ENCODE results near the gene NAP1L5.

The NAP1L5 gene

DNA sequence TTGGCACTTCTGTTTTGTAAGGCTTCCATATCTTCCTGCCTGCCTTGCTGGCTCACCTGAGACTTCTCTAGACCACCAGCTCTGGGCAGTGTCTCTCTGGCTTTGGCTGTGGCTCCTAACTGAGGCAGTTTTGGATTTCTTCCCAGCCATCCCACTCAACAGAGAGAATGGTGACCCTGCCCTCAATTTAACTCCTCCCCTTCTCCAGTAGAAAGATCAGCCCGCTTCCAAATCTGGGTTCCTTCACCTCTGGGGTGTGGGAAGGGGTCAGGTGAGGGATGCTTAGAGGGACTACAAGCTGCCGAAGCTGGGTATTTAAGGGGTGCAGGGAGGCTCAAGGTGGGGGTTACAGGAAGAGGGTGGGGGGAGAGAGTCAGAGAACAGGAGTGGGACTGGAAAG, 23.7 kb downstream of the NAP1L5 start:
- H3K27ac ChIP-seq (ENCODE audit: insufficient read depth, low read length, poor library complexity, severe bottlenecking): no peak overlapping the region
- peaks cover 49% of the 10 kb centered on the region for H3K36me3 ChIP-seq (ENCODE audit: control insufficient read depth, insufficient read depth, low read length)
- no peaks in the 10 kb centered on the region for H3K27me3 ChIP-seq (replicated peaks; ENCODE audit: control insufficient read depth, insufficient read depth, low read length, poor library complexity, severe bottlenecking)
- DNase-seq: no peak
- H3K4me1 ChIP-seq (ENCODE audit: control insufficient read depth, insufficient read depth, low read length, poor library complexity, severe bottlenecking): no peaks in the 10 kb centered on the region
- no peaks in the 10 kb centered on the region for H3K9me3 ChIP-seq (ENCODE audit: control insufficient read depth, low read length)
- no peak overlapping the region for H3K4me3 ChIP-seq (ENCODE audit: insufficient read depth, low read depth, low read length, poor library complexity, severe bottlenecking)

DNA sequence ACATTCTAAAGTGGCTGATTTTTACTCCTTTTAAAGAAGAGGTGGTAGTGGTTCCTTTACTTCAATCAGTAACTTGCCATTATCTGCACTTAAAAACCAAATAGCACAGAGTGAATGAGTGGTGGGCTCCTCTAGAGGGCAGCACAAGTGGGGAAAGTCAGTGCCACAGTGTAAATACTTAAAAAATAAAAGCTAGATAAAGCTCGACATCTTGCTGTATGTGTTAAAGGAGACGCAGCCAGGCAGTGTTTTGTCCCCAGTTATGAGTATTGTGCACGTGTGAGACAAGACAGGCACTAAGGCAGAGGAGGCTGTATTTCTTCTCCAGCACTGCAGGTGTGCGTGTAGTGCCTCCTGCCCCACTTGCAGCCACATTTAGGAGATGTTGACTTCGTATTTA, 24.6 kb downstream of the NAP1L5 start:
- Histone ChIP-seq H3K4me1 (ENCODE audit: control insufficient read depth, insufficient read depth, low read length, poor library complexity, severe bottlenecking) (no peaks in the 10 kb centered on the region), H3K27me3 (replicated peaks; ENCODE audit: control insufficient read depth, insufficient read depth, low read length, poor library complexity, severe bottlenecking) (no peaks in the 10 kb centered on the region), H3K9me3 (ENCODE audit: control insufficient read depth, low read length) (no peaks in the 10 kb centered on the region), H3K36me3 (ENCODE audit: control insufficient read depth, insufficient read depth, low read length) (peaks cover 47% of the 10 kb centered on the region), H3K27ac (ENCODE audit: insufficient read depth, low read length, poor library complexity, severe bottlenecking) (no peak overlapping the region), H3K4me3 (ENCODE audit: insufficient read depth, low read depth, low read length, poor library complexity, severe bottlenecking) (no peak overlapping the region)
- DNase-seq: no peak

DNA sequence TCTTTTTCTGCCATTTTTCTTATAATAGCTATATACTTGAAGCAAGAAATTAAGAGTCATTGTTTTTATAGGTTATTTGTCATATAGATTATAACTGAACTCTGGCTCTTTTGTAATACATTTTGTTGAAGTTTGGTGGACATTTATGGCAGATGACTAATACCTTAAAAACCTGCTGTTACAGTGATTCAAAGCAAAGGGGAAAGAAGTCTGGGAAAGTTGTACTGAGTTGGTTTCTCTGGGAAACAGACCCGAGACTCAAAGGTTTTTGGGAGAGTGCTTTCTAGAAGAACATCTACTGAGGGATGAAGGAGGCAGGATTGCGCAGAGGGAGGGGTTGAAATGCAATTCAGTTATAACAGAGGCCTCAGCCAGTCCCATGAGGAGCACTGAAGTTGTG, 35.9 kb downstream of the NAP1L5 start:
- H3K4me3 ChIP-seq (ENCODE audit: insufficient read depth, low read depth, low read length, poor library complexity, severe bottlenecking): no peak overlapping the region
- H3K4me1 ChIP-seq (ENCODE audit: control insufficient read depth, insufficient read depth, low read length, poor library complexity, severe bottlenecking): no peaks in the 10 kb centered on the region
- peaks cover 24% of the 10 kb centered on the region for H3K36me3 ChIP-seq (ENCODE audit: control insufficient read depth, insufficient read depth, low read length)
- no peak for DNase-seq
- no peak overlapping the region for H3K27ac ChIP-seq (ENCODE audit: insufficient read depth, low read length, poor library complexity, severe bottlenecking)
- no peaks in the 10 kb centered on the region for H3K27me3 ChIP-seq (replicated peaks; ENCODE audit: control insufficient read depth, insufficient read depth, low read length, poor library complexity, severe bottlenecking)
- no peaks in the 10 kb centered on the region for H3K9me3 ChIP-seq (ENCODE audit: control insufficient read depth, low read length)

DNA sequence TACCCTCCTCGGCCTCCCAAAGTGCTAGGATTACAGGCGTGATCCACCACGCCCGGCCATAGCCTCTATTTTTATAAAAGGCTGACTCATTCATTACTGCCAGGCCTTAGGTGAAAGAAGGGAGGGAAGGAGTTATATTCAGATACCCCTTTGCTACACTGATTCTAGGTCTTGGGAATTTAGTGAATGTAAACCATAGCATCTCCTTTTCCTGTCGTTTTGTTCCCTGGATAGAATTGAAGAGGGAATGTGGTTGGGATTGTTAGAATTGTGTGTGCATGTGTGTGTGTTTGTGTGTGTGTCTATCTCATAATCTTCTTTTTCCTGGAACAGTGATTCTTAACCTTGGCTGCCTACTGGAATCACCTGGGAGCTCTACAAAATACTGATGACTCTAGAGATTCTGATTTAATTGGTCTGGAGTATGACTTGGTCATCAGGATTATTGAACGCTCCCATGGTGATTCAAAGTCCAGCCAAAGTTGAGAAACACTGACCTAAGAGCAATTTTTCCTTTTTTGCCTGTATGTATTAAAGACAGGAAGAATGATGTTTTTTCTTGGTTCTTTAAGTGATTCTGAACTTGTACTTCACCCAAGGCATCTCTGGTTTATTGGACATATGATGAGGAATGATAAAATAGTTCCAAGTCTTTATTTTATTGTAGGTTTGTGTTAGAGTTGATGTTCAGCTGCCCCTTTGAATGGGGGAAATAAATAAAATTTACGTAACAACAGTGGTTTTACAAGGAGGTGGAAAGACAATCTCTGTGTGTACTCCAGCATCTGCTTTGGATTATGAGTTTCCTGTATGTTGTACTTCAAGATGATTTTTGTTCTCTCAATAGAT, 37.0 kb downstream of the NAP1L5 start:
- H3K4me1 ChIP-seq (ENCODE audit: control insufficient read depth, insufficient read depth, low read length, poor library complexity, severe bottlenecking): no peaks in the 10 kb centered on the region
- no peak for DNase-seq
- no peaks in the 10 kb centered on the region for H3K9me3 ChIP-seq (ENCODE audit: control insufficient read depth, low read length)
- H3K36me3 ChIP-seq (ENCODE audit: control insufficient read depth, insufficient read depth, low read length): peaks cover 27% of the 10 kb centered on the region
- H3K4me3 ChIP-seq (ENCODE audit: insufficient read depth, low read depth, low read length, poor library complexity, severe bottlenecking): no peak overlapping the region
- H3K27me3 ChIP-seq (replicated peaks; ENCODE audit: control insufficient read depth, insufficient read depth, low read length, poor library complexity, severe bottlenecking): no peaks in the 10 kb centered on the region
- no peak overlapping the region for H3K27ac ChIP-seq (ENCODE audit: insufficient read depth, low read length, poor library complexity, severe bottlenecking)

DNA sequence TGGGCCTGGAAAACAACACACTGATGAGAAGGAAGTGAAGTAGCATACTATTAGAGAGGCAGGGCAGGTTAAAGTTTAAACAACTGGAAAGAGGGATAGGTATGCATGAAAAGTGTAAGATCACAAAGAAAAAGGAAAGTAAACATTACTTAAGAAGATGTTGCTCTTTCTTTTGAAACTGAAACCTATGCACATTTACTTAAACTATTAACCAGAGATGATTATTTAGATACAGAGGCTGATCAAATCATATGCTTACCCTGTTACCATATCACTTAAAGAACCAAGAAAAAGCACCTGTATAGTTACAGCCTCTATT, 37.8 kb downstream of the NAP1L5 start:
- H3K4me1 ChIP-seq (ENCODE audit: control insufficient read depth, insufficient read depth, low read length, poor library complexity, severe bottlenecking): no peaks in the 10 kb centered on the region
- no peak overlapping the region for H3K4me3 ChIP-seq (ENCODE audit: insufficient read depth, low read depth, low read length, poor library complexity, severe bottlenecking)
- H3K9me3 ChIP-seq (ENCODE audit: control insufficient read depth, low read length): no peaks in the 10 kb centered on the region
- no peak overlapping the region for H3K27ac ChIP-seq (ENCODE audit: insufficient read depth, low read length, poor library complexity, severe bottlenecking)
- DNase-seq: no peak
- peaks cover 27% of the 10 kb centered on the region for H3K36me3 ChIP-seq (ENCODE audit: control insufficient read depth, insufficient read depth, low read length)
- H3K27me3 ChIP-seq (replicated peaks; ENCODE audit: control insufficient read depth, insufficient read depth, low read length, poor library complexity, severe bottlenecking): no peaks in the 10 kb centered on the region

DNA sequence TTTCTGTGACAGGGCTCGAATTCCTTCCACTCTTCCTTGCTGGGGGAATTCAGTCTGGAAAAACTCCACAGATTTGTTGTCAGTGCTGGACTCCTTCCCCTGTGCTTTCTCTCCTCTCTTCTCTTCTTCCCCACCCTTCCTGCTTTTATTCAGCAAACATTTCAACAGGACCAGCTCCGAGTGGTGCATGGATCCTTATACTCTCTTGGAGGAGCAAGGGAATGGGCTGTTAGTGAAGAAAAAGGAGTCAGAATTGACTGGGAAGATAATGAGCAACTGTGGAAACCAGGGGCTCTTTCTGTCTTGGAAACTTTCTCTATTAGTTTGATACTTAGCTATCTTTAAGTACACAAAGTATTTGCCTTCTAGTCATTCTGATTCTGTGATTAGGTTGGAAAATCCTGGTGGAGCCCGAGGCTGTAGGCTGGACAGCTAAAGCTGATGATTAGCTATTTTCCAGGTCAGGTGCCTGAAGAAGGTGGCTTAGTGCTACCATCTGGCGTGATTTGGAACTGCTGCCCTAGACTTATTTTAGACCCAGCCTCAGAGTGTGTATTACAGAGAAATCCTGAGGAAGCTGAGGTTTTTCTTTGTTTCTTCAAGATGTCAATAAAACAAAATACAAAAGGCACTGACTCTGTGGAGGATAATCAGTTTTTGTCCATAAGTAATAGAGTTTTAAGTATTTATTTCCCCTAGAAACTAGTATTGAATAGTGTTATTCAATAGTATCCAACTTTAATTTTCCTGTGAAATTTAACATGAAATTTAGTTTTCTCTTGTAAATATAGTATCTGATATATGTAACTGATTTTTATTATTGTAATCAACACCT, 38.4 kb downstream of the NAP1L5 start:
- DNase-seq: peak in 1 of 3 donors; percentile 6
- H3K36me3 ChIP-seq (ENCODE audit: control insufficient read depth, insufficient read depth, low read length): peaks cover 26% of the 10 kb centered on the region

DNA sequence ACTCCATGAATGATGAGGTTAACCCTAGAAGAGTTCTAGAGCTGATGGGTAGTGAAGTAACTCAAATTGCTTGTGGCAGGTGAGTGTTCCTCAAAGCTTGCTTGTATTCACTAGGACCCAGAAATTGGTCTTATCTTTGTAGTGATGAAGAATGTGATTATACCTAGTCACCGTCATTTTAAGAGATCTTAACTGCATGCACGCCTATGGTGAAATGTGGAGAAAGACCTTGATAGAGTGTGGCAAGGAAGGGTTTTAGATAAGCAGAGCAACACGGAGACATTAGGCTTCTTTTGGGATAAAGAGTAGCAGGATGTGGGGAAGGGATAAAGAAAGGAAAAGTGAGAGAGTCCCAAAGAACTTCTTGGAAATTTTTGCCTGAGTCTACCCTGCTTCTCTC, 42.4 kb downstream of the NAP1L5 start:
- H3K36me3 ChIP-seq (ENCODE audit: control insufficient read depth, insufficient read depth, low read length): peaks cover 24% of the 10 kb centered on the region
- no peaks in the 10 kb centered on the region for H3K4me1 ChIP-seq (ENCODE audit: control insufficient read depth, insufficient read depth, low read length, poor library complexity, severe bottlenecking)
- H3K27ac ChIP-seq (ENCODE audit: insufficient read depth, low read length, poor library complexity, severe bottlenecking): no peak overlapping the region
- no peaks in the 10 kb centered on the region for H3K9me3 ChIP-seq (ENCODE audit: control insufficient read depth, low read length)
- no peak for DNase-seq
- no peaks in the 10 kb centered on the region for H3K27me3 ChIP-seq (replicated peaks; ENCODE audit: control insufficient read depth, insufficient read depth, low read length, poor library complexity, severe bottlenecking)
- H3K4me3 ChIP-seq (ENCODE audit: insufficient read depth, low read depth, low read length, poor library complexity, severe bottlenecking): no peak overlapping the region

More for the DNA sequence above, 38.4 kb downstream of the NAP1L5 start:
- H3K27me3 ChIP-seq (replicated peaks; ENCODE audit: control insufficient read depth, insufficient read depth, low read length, poor library complexity, severe bottlenecking): no peaks in the 10 kb centered on the region
- no peak overlapping the region for H3K4me3 ChIP-seq (ENCODE audit: insufficient read depth, low read depth, low read length, poor library complexity, severe bottlenecking)
- H3K4me1 ChIP-seq (ENCODE audit: control insufficient read depth, insufficient read depth, low read length, poor library complexity, severe bottlenecking): no peaks in the 10 kb centered on the region
- H3K9me3 ChIP-seq (ENCODE audit: control insufficient read depth, low read length): no peaks in the 10 kb centered on the region
- no peak overlapping the region for H3K27ac ChIP-seq (ENCODE audit: insufficient read depth, low read length, poor library complexity, severe bottlenecking)

DNA sequence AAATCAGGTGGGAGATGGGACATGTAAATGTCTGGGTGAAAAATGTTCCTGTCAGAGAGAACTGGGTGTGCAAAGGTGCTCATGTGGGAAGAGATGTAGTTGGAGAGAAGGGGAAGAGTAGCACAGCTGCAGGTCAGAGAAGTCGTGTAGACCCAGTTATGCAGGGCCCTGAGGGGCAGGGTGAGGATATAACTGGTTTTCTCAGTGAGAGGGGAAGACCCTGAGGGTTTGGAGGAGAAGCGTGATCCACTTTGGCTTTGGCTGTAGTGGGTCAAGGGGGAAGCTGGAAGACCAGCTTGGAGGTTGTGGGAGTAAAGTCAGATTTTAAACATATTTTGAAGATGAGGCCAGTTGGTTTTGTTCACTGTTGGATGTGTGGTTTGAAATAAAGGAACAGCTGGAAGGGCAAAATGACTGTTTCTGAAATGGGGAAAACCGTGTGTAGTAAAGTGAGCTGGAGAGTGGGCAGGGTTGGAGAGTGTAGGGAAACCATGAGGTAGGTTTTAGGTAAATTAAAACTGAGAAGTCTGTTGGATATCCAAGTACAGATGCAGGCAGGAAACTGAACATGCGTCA, 44.2 kb downstream of the NAP1L5 start:
- DNase-seq: no peak
- H3K27ac ChIP-seq (ENCODE audit: insufficient read depth, low read length, poor library complexity, severe bottlenecking): no peak overlapping the region
- H3K4me3 ChIP-seq (ENCODE audit: insufficient read depth, low read depth, low read length, poor library complexity, severe bottlenecking): no peak overlapping the region
- no peaks in the 10 kb centered on the region for H3K4me1 ChIP-seq (ENCODE audit: control insufficient read depth, insufficient read depth, low read length, poor library complexity, severe bottlenecking)
- H3K27me3 ChIP-seq (replicated peaks; ENCODE audit: control insufficient read depth, insufficient read depth, low read length, poor library complexity, severe bottlenecking): no peaks in the 10 kb centered on the region
- peaks cover 24% of the 10 kb centered on the region for H3K36me3 ChIP-seq (ENCODE audit: control insufficient read depth, insufficient read depth, low read length)
- no peaks in the 10 kb centered on the region for H3K9me3 ChIP-seq (ENCODE audit: control insufficient read depth, low read length)

DNA sequence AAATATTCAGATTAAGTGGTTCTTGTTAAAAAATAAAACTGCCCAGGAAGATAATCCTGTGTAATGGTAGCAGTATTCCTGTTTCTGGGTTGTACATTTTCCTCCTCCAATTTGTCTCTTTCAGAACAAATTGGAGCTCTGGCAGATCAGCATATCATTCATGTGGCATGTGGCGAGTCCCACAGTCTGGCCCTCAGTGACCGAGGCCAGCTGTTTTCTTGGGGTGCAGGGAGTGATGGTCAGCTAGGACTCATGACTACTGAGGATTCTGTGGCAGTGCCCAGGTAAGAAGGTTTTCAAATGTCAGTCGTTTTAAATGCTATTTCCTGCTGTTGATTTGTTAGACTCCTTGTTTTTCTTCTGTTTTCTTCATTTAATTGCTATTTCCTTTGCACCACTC, 47.9 kb downstream of the NAP1L5 start:
- H3K27me3 ChIP-seq (replicated peaks; ENCODE audit: control insufficient read depth, insufficient read depth, low read length, poor library complexity, severe bottlenecking): no peaks in the 10 kb centered on the region
- no peak overlapping the region for H3K27ac ChIP-seq (ENCODE audit: insufficient read depth, low read length, poor library complexity, severe bottlenecking)
- H3K4me3 ChIP-seq (ENCODE audit: insufficient read depth, low read depth, low read length, poor library complexity, severe bottlenecking): no peak overlapping the region
- no peaks in the 10 kb centered on the region for H3K4me1 ChIP-seq (ENCODE audit: control insufficient read depth, insufficient read depth, low read length, poor library complexity, severe bottlenecking)
- H3K9me3 ChIP-seq (ENCODE audit: control insufficient read depth, low read length): no peaks in the 10 kb centered on the region
- H3K36me3 ChIP-seq (ENCODE audit: control insufficient read depth, insufficient read depth, low read length): peaks cover 10% of the 10 kb centered on the region
- DNase-seq: no peak
